Activated CD8-positive, alpha-beta memory T cell treated with anti-CD3 and anti-CD28 coated beads for 4 hours (primary cell): ENCODE data around the gene FGF22.
"Not testable (repeated sequence)": the region's sequence is repeated elsewhere in the genome, so short reads cannot be mapped to it uniquely, and the experiment has no call there.

ENCODE experiments used
- DNase-seq, 2 donors: peaks; one replicate each; pipeline ENCODE4 v3.0.0-alpha.2; 2020; ENCODE audit warnings: low read depth in 2 of 2

FGF22 gene

DNA sequence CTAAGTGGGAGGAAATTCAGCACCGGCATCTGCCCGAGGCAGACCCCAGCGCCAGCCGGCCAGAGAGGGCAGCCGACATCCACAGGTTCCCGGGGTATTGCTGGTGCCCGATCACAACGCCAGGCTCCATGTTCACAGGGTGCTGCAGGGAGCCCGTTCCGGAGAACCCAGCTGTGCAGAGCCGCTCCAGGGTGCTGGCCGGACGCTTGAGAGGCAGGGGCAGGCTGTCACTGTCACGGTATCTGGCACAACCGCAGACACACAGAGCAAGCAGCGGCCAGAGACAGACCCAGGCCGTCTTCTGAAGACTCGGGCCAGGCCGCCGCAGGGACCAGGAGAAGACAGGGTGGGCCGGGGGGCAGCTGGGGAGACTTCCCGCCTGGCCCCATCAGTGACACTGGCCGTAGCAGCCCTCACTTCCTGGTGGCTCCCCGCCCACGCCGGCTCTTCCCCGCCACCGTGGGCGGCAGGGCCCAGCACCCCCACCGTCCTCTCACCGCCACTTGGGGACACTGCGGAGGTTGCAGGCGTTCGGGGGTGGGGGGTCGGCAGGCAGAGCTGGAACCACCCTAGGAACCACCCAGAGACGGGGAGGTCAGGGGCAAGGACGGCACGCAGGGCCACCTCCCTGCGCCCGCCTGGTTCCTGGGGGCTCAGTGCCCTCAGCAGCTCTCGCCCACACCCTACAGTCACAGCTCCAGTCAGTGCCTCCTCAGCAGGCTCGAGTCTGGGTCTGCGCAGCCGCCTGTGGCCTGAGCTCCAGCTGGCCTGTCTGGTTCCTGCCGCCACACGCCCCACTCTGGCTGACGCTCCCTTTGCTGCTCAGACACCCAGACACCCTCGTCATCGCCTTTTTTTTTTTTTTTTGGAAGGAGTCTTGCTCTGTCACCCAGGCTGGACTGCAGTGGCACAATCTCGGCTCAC lies 19.5 kb downstream of the FGF22 start:
- DNase-seq, result no peak

DNA sequence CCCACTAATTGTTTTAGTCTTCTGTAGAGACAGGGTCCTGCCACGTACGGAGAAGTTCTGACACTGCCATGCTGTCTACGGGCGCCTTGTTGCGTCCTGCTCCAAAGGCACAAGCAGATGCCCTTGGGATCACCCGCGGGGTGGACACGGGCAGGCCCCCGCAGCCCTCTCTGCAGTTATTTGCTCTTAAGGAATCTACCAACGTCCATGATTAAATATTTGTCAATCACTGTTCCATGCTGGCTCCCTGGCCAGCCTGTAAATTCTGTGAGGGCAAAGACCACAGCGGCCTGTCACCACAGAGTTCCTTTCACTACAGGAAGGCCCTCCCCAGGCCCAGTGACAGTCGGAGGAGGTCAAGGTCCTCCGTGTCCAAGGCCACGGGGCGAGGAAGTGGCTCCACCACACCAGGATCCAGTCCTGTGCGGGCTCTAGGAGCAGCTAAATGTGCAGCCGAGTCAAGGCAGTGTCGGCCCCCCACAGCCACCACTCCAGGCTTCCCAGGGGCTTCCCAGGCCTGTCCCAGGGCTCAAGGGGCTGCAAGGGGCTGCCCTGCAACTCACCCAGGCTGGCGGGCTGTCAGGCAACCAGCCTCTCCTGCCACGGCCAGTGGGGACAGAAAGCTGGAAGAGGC lies 21.2 kb downstream of the FGF22 start:
- DNase-seq, result no peak

DNA sequence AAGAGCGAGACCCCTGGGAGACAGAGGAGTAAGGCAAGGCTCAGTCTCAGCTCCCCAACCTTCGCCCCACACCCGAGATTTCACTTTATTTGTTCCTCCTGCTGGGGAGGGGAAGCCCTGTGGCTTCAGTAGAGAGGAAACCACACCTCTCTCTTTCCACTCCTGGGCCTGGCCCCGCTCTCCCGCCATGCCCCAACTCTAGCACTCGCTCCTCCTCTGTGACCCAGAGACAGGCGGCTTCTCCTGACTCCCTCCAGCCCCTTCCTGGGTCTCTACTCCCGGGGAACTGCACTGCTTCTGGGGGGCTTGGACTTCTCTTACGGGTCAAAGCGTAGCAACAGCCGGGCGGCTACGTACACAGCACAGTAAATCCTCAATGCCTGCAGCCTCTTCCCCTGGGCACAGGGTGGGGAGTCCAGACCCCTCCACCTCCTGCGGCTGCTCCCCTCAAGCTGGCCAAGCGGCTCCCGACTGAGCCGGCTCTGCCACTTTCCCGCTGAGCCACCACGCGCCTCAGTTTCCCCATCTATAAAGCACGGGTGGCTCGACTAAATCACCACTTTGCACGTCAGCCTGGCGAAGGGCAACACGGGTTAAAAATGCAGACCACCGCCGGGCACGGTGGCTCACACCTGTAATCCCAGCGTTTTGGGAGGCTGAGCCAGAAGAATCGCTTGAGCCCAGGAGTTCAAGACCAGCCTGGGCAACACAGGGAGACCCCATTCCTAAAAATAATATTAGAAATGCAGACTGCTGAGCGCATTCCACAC lies 21.9 kb downstream of the FGF22 start:
- DNase-seq, result peak; percentile 45 to 48

DNA sequence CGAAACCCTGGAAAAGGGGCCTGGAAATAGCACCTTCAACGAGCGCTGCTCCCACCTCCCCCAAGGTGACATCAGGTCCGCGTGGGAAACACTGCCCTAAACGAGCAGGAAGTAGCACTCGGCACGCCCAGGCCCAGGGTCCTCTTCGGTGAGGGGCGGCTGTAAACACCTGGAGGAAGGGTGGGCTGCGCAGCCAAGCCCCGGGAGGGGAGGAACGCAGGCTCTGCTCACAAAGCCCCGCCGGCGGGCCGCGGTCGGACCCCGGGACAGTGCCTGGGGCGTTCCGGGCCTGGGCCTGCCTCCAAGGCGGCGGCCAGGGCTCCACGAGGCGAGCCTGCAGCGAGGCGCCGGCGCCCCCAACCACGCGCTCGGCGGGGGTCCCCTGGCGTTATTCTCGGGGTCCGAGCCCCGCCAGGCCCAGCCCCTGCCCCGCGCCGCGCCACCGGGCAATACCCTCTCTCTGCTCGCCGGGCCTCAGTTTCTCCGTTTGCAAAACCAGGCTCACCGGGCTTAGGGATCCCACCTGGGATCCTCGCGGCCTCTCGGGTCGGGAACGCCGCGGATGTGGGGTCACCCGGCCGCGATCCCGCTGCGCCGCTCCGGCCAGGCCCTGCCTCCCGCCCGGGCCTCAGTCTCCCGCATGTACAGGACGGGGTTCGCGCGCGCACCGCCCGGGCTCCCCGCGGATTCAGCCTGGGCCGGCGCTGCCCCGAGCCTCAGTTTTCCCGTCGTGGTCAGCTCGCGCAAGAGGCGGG lies 22.7 kb downstream of the FGF22 start:
- DNase-seq, result peak; percentile 64 to 65

DNA sequence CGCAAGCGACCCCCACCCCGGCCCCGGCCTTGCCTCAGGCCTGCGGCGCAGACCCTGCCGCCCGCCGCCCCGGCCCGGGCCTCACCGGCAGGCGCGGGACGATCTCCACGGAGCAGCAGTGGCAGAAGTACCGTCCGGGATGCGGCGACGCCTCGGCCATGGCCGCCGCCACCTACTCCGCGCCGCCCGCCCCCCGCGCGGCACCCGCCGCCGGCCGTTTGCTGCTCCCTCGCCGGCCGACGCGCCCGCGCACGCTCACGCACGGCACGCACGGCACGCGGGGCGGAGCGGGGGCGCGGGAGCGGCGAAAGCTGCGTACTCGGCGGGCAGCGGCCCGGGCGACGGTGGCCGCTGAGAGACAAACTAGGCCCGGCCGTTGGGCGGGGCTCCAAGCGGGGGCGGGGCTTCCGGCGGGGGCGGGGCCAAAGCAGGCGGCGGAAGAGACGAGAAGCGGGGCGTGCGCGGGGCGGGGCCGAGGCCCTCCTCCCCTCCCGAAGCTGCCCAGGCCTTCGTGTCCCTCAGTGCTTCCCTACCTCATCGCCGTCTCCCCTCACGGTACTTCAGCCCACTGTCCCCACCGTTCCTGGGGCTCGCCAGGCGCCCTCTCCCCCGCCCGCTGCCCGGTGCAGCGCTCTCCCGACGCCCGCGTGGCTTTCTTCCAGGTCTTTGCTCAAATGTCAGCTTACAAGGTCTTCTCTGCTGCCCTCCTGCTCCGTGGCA lies 23.4 kb downstream of the FGF22 start, which contains the start of gene RNF126:
TSS of gene RNF126 (minus strand) at position 253 of the 720 bp plus-strand sequence. CDS start at position 160, 93 bp downstream.
- DNase-seq, result peak; percentile 87 to 92

DNA sequence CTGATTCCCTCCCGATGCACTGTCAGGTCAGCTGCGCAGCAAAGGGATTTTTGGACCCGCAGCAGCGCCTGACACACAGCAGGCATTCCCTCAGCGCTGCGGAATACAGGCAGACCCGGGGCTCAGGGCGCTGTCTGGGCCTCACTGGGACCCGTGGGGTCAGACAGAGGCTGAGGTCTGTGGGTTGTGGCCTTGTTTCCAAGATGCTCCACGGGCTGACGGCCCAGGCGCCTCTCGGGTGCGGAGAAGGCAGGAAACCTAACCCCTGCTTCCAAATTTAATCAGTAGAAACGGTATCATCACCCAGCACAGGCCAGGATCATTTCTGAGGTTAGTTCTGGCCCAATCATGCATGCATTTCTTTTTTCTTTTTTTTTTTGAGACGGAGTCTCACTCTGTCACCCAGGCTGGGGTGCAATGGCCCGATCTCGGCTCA lies 24.0 kb downstream of the FGF22 start:
- DNase-seq, result no peak

DNA sequence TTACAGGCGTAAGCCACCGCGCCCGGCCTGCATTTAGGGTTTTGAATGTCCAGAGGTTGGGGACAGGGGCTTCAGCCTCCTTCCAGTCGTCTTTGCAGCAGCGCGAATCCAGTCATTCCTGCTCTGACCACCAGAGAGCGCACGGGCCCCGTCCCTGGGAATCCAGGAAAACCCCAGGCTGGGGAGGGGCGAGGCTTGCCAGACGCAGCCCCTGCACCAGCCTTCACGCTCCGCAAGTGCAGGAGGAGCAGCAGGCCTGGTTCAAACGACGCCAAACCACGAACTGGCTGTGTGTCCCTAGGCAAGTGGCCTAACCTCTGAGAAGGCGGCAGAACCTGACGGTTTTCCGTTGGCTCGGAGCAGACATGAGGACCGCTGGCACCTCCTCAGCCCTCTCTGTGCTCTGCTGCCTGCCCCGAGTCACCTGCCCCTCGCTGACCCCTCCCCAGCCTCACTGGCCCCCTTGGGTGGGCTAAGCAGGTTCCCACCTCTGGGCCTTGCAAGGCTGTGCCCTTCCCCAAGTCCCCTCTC lies 25.3 kb downstream of the FGF22 start:
- DNase-seq, result peak; percentile 54 to 65

DNA sequence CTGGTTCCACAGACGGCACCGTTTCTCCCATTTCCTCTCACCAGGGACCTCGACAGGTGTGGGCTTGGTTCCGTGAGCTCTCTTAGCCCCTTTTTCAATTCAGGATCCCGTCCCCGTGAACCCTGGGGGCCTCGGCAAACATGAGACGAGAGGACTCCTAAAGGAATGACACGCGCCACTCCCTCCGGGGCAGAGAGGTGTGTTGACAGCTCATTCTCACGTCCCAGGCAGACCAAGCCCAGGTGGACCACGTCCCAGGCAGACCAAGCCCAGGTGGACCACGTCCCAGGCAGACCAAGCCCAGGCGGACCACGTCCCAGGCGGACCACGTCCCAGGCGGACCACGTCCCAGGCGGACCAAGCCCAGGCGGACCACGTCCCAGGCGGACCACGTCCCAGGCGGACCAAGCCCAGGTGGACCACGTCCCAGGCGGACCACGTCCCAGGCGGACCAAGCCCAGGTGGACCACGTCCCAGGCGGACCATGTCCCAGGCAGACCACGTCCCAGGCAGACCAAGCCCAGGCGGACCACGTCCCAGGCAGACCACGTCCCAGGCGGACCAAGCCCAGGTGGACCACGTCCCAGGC lies 27.4 kb downstream of the FGF22 start:
- DNase-seq, result not testable (repeated sequence)

DNA sequence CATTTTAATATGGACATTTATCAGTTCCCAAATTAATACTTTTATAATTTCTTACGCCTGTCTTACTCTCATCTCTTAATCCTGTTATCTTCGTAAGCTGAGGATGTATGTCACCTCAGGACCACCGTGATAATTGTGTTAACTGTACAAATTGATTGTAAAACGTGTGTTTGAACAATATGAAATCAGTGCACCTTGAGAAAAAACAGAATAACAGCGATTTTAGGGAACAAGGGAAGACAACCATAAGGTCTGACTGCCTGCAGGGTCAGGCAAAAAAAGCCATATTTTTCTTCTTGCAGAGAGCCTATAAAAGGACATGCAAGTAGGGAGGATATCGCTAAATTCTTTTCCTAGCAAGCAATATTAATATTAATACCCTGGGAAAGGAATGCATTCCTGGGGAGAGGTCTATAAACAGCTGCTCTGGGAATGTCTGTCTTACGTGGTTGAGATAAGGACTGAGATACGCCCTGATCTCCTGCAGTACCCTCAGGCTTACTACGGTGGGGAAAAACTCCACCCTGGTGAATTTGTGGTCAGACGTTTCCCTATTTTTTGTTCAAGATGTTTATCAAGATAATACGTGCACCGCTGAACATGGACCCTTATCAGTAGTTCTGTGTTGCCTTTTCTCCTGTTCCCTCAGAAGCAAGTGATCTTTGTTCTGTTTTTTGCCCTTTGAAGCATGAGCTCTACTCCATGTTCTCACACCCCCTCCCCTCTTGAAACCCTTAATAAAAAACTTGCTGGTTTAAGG lies 29.2 kb downstream of the FGF22 start:
- DNase-seq, result not testable (repeated sequence)

DNA sequence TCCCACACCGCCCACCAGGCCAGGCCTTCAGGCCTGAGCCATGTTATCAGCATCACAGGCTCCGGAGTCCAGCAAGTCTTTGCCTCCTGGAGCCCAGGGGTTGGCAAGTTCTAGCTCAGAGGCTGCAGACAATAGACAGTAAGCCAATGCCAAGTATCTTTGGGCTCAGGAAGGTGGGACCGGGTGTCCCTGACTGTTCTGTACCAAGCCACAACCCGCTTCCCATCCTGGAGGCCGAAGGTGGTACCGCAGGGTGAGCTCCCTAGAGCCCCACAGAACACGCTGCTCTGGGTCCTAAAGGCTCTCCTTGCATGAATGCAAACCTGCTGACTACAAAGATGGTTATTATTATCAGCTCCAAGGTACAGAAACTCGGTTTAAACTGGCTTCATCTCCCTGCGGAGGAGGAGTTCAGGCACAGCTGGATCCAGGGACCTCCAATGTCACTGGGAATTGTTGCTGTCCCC lies 31.0 kb downstream of the FGF22 start:
- DNase-seq, result no peak

DNA sequence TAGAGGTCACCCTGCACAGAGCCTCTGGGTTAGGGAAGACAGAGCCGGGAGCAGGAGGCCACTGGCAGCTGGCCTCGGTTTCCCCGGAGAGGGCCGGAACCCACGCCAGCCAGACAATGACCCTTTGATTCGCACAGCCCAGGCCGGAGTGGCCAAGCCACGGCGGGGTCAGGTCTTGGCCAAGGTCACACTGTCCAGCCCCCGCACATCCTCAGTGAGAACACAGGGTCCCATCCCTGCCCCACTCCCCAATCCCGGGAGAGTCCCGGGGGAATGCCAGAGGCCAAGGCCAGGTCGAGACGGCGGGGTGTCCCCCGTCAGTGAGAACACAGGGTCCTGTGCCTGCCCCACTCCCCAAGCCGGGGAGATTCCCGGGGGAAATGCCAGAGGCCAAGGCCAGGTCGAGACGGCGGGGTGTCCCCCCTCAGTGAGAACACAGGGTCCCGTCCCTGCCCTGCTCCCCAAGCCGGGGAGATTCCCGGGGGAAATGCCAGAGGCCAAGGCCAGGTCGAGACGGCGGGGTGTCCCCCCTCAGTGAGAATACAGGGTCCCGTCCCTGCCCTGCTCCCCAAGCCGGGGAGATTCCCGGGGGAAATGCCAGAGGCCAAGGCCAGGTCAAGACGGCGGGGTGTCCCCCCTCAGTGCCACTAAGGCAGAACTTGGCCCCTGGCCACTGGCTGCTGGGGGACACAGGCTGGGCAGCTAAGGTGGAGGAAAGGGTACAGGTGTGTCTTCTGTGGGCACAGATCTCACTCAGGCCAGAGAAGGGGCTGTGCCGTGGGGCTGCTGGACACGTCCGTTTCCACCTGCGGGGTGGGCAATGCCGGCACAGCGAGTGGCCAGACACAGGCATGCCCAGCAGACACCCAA lies 34.8 kb downstream of the FGF22 start:
- DNase-seq, result no peak

DNA sequence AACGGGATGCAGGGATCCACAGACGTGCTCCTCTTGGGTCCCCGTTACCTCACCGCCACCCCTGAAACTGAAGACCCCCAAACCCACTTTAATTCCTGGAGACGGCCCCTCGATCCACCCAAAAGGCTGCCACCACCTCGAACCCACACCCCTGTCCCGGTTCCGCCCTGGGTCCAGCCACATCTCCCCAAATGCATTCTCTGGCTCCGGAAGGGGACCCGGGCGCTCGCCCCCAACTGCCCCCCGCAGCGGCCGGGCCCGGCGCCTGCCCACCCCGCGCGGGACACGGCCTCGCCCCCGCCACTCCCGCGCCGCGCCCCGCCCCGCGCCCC lies 36.3 kb downstream of the FGF22 start:
- DNase-seq, result no peak

DNA sequence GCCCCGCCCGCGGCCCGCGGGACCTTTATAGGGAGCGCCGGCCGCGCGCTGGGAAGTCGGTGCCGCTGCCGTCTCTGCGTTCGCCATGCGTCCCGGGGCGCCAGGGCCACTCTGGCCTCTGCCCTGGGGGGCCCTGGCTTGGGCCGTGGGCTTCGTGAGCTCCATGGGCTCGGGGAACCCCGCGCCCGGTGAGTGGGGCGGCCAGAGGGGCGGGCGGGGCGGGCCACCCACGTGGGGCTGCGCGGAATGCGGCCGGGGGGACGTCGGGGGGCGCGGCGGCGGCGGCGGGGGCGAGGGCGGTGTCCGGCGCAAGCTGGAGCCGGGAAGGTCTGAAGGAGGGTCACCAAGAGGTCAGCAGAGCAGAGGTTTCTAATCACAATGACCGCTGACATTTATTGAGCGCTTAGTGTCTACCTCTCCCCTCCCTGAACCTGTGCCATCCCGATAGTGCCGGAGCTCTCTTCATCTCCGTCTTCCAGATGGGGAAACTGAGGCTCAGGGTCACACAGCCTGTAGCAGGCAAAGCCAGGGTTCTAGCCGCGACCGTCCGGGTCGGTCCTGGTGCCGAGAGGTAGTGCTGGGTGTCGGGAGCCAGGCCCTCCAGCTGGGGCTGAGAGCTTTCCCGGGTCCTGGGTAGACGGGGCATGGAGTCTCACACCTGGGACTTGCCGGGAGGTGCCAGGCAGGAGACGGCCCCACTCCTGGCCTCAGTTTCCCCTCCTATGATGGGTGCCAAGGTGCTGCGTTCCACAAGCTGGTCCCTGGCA lies 36.8 kb downstream of the FGF22 start, which contains the start of gene FSTL3:
TSS of gene FSTL3 (plus strand) at position 54 of the 767 bp plus-strand sequence. CDS start at position 86, 32 bp downstream.
- DNase-seq, result no peak

DNA sequence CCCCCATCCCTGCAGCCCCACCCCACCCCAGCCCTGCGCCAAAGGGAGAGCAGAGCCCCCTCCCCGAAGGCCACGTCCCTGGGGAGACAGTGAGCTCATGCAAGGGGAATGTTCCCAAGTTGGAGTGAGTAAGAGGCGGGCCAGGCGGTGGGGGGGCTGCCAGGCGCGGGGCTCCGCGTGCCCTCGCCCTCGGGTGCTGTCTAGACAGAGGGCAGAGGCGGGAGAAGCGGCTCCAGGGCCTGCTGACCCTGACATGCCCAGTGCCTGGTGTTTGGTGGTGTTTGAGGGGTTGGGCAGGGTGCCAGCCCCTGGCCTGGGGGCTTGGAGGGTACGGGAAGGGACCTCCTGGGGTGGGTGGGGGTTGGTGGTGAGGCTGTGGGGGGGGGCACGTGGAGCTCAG lies 37.5 kb downstream of the FGF22 start:
- no peak for DNase-seq

DNA sequence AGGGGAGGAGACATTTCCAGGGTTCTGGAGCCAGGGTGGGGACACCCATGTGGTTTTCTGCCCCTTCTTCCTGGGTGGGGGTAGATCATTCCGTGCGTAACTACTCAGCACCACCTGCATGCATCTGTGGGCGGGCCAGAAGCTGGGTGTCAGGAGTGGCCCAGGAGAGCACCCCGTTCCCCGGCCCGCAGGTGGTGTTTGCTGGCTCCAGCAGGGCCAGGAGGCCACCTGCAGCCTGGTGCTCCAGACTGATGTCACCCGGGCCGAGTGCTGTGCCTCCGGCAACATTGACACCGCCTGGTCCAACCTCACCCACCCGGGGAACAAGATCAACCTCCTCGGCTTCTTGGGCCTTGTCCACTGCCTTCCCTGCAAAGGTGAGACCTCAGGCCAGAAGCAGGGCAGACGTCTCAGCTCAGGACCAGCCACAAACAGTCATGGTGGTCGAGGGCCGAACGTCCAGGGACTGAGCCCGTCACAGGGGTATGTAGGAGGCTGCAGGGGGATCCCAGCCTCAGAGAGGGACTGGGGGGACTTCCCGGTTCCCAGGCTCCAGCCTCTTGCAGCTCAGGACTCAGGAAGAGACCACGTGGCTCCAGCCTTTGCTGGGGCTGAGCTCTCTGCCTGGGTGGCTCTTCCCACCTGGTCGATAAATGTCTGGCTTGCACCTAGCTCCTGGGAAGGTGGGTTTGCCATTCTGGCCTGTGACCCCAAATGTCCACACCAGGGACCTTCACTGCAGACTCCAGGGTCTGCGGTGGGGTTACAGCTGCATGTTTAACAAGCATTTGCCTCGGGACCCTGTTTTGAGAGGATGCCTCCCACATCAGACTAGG lies 38.1 kb downstream of the FGF22 start:
- no peak for DNase-seq

DNA sequence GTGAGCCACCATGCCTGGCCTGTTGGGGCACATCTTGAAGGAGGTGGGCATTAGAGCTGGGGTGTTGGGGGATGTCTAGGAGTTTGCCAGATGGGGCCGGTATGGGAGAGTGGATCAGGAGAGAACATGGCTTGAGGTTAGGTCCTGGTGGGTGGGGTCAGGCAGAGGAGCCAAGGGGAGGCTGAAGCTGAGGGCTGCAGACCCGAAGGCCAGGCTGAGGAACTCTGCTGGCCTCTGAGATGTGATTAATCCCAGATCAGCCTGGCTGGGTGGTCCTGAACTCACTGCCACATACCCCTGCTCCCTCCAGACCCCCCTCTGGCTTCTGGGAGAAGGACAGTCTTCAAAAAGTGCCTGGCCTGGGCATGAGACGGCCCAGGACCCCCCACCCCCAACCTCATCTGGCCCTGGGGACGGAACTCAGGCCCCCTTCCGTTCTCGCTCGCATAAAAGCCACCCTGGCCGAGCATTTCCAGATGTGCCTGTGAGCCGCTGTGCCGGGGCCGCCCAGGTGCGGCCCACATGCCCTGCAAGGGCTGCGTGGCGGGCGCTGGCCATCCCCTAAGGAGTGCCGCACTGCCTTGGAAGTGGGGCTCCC lies 39.2 kb downstream of the FGF22 start:
- DNase-seq, result no peak
